ENCODE data around the gene NBPF4.
A peak's percentile ranks its signal among the peaks of the same experiment; 100 is the strongest.

NBPF4 gene

DNA sequence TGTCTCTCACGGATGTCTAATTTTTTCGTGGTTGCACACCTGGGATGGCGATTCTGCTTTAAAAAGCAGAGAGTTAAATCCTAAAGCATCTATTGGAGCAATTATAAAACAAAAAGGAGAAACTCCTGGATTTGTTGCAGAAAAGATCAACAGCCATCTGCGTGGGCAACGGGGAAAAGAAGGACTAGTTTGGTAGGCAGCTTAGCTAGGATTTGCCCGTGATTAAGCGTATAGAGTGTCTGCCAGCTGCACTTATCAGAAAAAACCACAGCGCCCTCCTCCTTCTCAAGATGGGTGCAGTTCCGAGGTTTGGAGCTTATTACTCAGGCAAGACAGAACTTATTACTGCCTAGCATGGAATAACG, 43.2 kb downstream of the NBPF4 start:
- TF ChIP-seq CTCF (IDR thresholded peaks at IDR 0.05; ENCODE audit: control insufficient read depth, extremely low read depth, insufficient read depth), result peak; percentile 54
- peak; percentile 39 for DNase-seq (ENCODE audit: low read depth)
- peak overlapping the region; percentile 80 for H3K4me3 ChIP-seq (ENCODE audit: low read depth, low read length)

DNA sequence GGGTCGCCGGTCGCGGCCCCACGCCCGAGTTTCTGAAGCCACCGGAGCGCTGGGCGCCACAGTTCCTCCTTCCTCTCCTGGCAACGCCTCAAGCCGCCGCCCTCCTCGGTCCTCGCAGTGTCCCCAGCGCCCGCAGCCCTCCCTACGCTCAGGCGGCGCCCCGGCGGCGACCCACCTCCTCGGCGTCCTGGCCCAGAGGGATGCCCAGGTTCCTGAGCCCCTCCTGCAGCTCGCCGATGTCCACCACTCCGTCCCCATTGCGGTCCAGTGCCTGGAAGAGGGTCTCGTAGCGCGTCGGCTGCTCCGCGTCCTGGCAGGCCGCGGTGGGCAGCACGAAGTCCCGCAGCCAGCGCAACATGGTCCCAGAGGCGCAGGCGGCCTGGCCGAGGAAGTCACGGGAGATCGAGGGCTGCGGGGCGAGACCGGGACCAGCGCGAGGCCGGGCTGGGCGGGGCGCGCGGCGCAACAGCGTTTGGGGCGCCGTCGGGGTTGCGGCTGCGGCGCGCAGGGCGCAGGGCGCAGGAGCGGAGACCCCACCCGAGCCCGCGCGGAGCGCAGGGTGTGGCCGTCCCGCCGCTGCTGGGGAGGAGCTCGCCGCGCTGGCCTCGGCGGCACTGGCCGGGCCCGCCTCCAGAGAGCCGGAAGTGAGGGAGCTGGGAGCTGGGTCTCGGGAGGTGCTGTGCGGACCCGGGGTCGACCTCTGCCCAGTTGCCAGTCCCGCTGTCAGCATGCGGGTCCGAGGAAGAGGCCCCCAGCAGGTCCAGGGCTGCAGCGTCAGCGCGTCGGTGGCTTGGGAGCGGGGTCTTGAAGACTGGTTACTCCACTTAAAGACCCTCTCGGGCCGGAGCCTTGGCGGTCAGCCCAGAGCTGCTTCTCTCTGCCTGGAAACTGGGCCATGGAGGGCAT, 43.8 kb downstream of the NBPF4 start, which contains the start of gene SLC25A24:
Gene SLC25A24 (minus strand): TSS at position 563 of the 906 bp plus-strand sequence. CDS start 205 bp downstream, at position 358.
- TF ChIP-seq CTCF (IDR thresholded peaks at IDR 0.05; ENCODE audit: control insufficient read depth, extremely low read depth, insufficient read depth), result no peak
- DNase-seq (ENCODE audit: low read depth), result no peak
- peak within 1 kb of the TSS; percentile 80 for H3K4me3 ChIP-seq (ENCODE audit: low read depth, low read length)

- TF ChIP-seq CTCF (IDR thresholded peaks at IDR 0.05; ENCODE audit: control insufficient read depth, extremely low read depth, insufficient read depth), result no peak
- H3K4me3 ChIP-seq (ENCODE audit: low read depth, low read length), result peak overlapping the region; percentile 80
- DNase-seq (ENCODE audit: low read depth), result no peak
These were observed 44.6 kb downstream of the NBPF4 start for GRCh38 chr1:108199201-108199691.

GRCh38 chr1:108194051-108194450, 49.8 kb downstream of the NBPF4 start:
- H3K4me3 ChIP-seq (ENCODE audit: low read depth, low read length), result no peak overlapping the region
- DNase-seq (ENCODE audit: low read depth), result no peak
- no peak for TF ChIP-seq CTCF (IDR thresholded peaks at IDR 0.05; ENCODE audit: control insufficient read depth, extremely low read depth, insufficient read depth)

DNA sequence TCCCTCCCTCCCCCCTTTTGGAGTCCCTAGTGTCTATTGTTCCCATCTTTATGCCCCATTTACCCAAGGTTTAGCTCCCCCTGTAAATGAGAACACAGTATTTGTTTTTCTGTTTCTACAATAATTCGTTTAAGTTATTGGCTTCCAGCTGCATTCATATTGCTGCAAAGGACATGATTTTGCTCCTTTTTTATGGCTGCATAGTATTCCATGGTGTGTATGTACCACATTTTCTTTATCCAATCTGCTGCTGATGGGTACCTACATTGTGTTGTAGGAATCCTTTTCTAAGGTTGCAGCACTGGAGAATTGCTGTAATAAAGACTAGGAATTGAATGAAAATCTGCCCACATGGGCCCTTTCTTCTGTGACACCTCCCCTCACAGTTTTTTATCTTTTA, 50.5 kb downstream of the NBPF4 start:
- no peak overlapping the region for H3K4me3 ChIP-seq (ENCODE audit: low read depth, low read length)
- DNase-seq (ENCODE audit: low read depth), result no peak
- TF ChIP-seq CTCF (IDR thresholded peaks at IDR 0.05; ENCODE audit: control insufficient read depth, extremely low read depth, insufficient read depth), result no peak

- no peak for TF ChIP-seq CTCF (IDR thresholded peaks at IDR 0.05; ENCODE audit: control insufficient read depth, extremely low read depth, insufficient read depth)
- H3K4me3 ChIP-seq (ENCODE audit: low read depth, low read length), result no peak overlapping the region
- DNase-seq (ENCODE audit: low read depth), result no peak
These were observed 51.3 kb downstream of the NBPF4 start for GRCh38 chr1:108192581-108192980.
